ENCODE data around the gene FANCB. TPM values are rescaled to one million over a fixed set of nuclear protein-coding genes. Genes with fewer than 3 reads are reported as not detected.
A peak's percentile ranks its signal among the peaks of the same experiment; 100 is the strongest.

Gene FANCB
- total RNA-seq, 1 experiment from 2014 or later = 13.6 TPM

GRCh38 chrX:14902537-14902936 lies 29.7 kb upstream of the FANCB start:
- Mint-ChIP-seq H3K27me3 (ENCODE audit: unreplicated experiment) (no peaks in the 10 kb centered on the region), H3K9me3 (ENCODE audit: low read depth, unreplicated experiment) (no peaks in the 10 kb centered on the region), H3K4me1 (ENCODE audit: low read depth, unreplicated experiment) (no peaks in the 10 kb centered on the region), H3K36me3 (ENCODE audit: insufficient read depth, unreplicated experiment) (peaks cover 6% of the 10 kb centered on the region), H3K4me3 (ENCODE audit: low read depth, unreplicated experiment) (no peak overlapping the region), H3K27ac (ENCODE audit: unreplicated experiment) (no peak overlapping the region)
- CTCF ChIA-PET = no interaction called here
- no peak for TF ChIP-seq CTCF (IDR thresholded peaks at IDR 0.05; ENCODE audit: unreplicated experiment)
- BruUV-seq (replicated peaks) = no TSS peak
- intact Hi-C loops (cut with micrococcal nuclease; ENCODE audit: unreplicated experiment) = no loop called here
- no peak for DNase-seq

GRCh38 chrX:14899607-14900006 lies 26.7 kb upstream of the FANCB start:
- no peak for DNase-seq
- CTCF ChIA-PET = no interaction called here
- intact Hi-C loops (cut with micrococcal nuclease; ENCODE audit: unreplicated experiment) = no loop called here
- Mint-ChIP-seq H3K4me1 (ENCODE audit: low read depth, unreplicated experiment) (no peaks in the 10 kb centered on the region), H3K9me3 (ENCODE audit: low read depth, unreplicated experiment) (no peaks in the 10 kb centered on the region), H3K27me3 (ENCODE audit: unreplicated experiment) (no peaks in the 10 kb centered on the region), H3K4me3 (ENCODE audit: low read depth, unreplicated experiment) (no peak overlapping the region), H3K36me3 (ENCODE audit: insufficient read depth, unreplicated experiment) (peaks cover under 1% of the 10 kb centered on the region), H3K27ac (ENCODE audit: unreplicated experiment) (peak overlapping the region; percentile 39)
- TF ChIP-seq CTCF (IDR thresholded peaks at IDR 0.05; ENCODE audit: unreplicated experiment) = no peak
- BruUV-seq (replicated peaks) = no TSS peak

- CTCF ChIA-PET = no interaction called here
- no peaks in the 10 kb centered on the region for H3K9me3 Mint-ChIP-seq (ENCODE audit: low read depth, unreplicated experiment)
- no peak for DNase-seq
- no peaks in the 10 kb centered on the region for H3K36me3 Mint-ChIP-seq (ENCODE audit: insufficient read depth, unreplicated experiment)
- no peak overlapping the region for H3K4me3 Mint-ChIP-seq (ENCODE audit: low read depth, unreplicated experiment)
- H3K4me1 Mint-ChIP-seq (ENCODE audit: low read depth, unreplicated experiment) = no peaks in the 10 kb centered on the region
- intact Hi-C loops (cut with micrococcal nuclease; ENCODE audit: unreplicated experiment) = no loop called here
- no TSS peak for BruUV-seq (replicated peaks)
- no peak overlapping the region for H3K27ac Mint-ChIP-seq (ENCODE audit: unreplicated experiment)
- H3K27me3 Mint-ChIP-seq (ENCODE audit: unreplicated experiment) = no peaks in the 10 kb centered on the region
- TF ChIP-seq CTCF (IDR thresholded peaks at IDR 0.05; ENCODE audit: unreplicated experiment) = no peak
These were observed 24.2 kb upstream of the FANCB start for GRCh38 chrX:14897042-14897441.

GRCh38 chrX:14896273-14896672 lies 23.4 kb upstream of the FANCB start:
- H3K4me1 Mint-ChIP-seq (ENCODE audit: low read depth, unreplicated experiment) = no peaks in the 10 kb centered on the region
- DNase-seq = no peak
- H3K36me3 Mint-ChIP-seq (ENCODE audit: insufficient read depth, unreplicated experiment) = no peaks in the 10 kb centered on the region
- no peak for TF ChIP-seq CTCF (IDR thresholded peaks at IDR 0.05; ENCODE audit: unreplicated experiment)
- H3K27me3 Mint-ChIP-seq (ENCODE audit: unreplicated experiment) = no peaks in the 10 kb centered on the region
- H3K27ac Mint-ChIP-seq (ENCODE audit: unreplicated experiment) = no peak overlapping the region
- intact Hi-C loops (cut with micrococcal nuclease; ENCODE audit: unreplicated experiment) = no loop called here
- no peaks in the 10 kb centered on the region for H3K9me3 Mint-ChIP-seq (ENCODE audit: low read depth, unreplicated experiment)
- H3K4me3 Mint-ChIP-seq (ENCODE audit: low read depth, unreplicated experiment) = no peak overlapping the region
- BruUV-seq (replicated peaks) = no TSS peak
- CTCF ChIA-PET = no interaction called here

- CTCF ChIA-PET = no interaction called here
- Mint-ChIP-seq H3K27ac (ENCODE audit: unreplicated experiment) (no peak overlapping the region), H3K36me3 (ENCODE audit: insufficient read depth, unreplicated experiment) (peaks cover 6% of the 10 kb centered on the region), H3K27me3 (ENCODE audit: unreplicated experiment) (no peaks in the 10 kb centered on the region), H3K4me1 (ENCODE audit: low read depth, unreplicated experiment) (no peaks in the 10 kb centered on the region), H3K9me3 (ENCODE audit: low read depth, unreplicated experiment) (no peaks in the 10 kb centered on the region), H3K4me3 (ENCODE audit: low read depth, unreplicated experiment) (no peak overlapping the region)
- intact Hi-C loops (cut with micrococcal nuclease; ENCODE audit: unreplicated experiment) = no loop called here
- TF ChIP-seq CTCF (IDR thresholded peaks at IDR 0.05; ENCODE audit: unreplicated experiment) = no peak
- no TSS peak for BruUV-seq (replicated peaks)
- DNase-seq = no peak
These were observed 13.4 kb upstream of the FANCB start for GRCh38 chrX:14886252-14886651.
